Muscle of arm (tissue), 12 donors: ENCODE measurements around the gene LKAAEAR1. TPM values are rescaled to one million over a fixed set of nuclear protein-coding genes. Genes with fewer than 3 reads are reported as not detected.

Experiments used
- DNase-seq: peaks from one replicate; pipeline ENCODE4 v3.0.0-alpha.2; 2013
- polyA plus RNA-seq, 12 donors: library from polyadenylated mRNA; unstranded; fragments of 120-200 nt; gene quantifications; one replicate each; pipeline ENCODE4 v1.2.1, GENCODE V29; 2013; ENCODE audit not compliant: insufficient read length in 12 of 12

LKAAEAR1 gene
- polyA plus RNA-seq, 12 donors, result 0.16 to 0.44 (median 0.25) TPM; not detected in 8

DNA sequence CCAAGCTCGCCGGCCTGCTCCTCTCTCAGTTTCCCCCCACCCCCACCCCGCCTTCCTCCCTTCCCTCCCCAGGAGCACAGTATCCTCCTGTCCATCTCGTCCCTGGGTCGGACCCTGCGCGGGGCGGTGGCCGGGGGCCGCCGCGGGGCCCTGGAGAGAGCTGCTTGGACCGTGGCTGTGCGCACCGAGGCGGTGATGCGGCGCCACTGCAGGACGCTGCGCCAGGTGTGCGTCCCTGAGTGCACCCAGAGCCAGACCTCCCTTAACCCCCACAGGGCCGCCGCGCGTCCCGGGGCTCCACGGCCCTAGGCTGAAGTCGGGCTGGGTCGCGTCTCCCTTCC is 46.0 kb downstream of the LKAAEAR1 start:
- no peak for DNase-seq

DNA sequence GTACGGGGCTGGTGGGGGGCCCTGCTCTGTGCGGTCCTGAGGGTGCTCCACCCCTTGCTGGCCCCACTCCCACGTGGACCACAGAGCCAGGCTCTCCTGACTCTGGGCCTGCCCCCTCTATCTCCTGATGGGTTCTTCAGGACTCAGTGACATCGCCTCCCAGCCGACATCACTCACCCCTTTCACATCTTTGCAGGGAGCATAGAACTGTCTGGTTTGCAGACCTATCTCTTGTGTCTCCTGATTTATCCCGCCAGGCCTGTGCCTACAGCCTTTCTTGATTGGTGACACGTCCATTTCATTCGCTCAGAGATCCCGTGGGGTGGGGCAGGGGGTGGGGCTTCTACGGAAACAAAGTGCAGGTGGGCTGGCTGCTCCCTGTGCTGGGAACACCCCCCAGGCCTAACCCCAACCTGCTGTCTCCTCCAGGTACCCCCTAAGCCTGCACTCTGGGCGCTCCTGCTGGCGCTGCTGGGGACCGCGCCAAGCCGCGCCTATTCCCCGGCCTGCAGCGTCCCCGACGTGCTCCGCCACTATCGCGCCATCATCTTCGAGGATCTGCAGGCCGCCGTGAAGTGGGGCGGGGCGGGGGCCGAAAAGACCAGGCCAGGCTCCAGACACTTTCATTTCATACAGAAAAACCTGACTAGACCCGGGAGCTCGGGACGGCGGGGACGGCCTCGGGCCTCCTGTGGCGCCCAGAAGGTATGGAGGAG is 46.5 kb downstream of the LKAAEAR1 start:
- DNase-seq, result no peak

DNA sequence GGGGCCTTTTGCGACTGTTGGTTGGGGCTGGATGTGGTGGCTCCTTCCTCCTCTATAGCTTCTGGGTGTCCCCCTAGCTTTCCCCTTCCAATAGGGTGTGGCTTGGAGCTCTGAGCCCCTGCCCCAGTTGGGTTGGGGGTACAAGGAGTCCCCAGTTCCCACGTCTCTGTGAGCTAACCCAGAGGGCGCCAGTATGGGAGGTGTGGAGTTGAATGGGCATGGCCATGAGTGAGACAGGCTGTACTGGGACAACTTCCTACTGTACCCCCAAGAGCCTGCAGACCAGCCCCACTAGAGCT is 47.0 kb downstream of the LKAAEAR1 start:
- DNase-seq, result no peak

DNA sequence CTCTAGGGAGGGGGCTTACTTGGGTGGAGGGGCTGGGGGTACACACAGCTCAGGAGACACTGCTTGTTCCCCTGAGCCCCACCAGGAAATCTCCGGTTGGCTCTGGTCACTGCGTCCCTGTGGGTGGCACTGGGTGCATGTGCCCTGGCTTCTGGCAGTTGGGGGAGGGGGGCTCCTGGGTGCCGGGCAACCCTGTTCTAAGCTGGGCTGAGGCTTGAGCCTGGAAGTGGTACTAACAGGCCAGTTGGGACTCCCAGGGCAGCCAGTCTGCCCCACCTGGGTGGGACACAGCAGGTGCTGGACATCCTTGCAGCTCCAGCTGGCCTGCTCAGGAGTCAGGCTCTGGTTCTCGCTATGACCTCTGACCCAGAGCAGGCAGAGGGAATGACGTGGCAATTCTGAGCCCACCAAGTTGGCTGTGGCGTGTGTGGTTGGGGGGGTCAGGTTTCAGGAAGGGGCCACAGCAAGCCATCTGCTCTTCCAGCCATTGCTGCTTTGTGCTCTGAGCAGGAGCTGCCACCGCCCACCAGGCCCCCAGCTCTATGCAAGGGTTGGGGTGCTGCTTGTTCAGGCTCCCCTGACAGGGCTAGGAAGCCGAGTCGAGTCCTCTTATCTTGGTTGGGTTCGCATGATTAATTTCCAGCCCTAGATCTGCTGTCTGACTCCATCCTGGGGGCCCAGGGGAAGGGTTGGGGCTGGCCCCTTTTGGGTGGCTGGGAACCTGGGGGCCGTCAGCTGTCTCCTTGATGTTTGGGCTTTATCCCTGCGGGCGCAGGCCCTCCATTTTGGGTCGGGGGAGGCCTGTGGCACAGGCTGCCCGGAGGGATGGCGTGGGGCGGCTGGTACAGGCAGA is 47.6 kb downstream of the LKAAEAR1 start:
- no peak for DNase-seq

DNA sequence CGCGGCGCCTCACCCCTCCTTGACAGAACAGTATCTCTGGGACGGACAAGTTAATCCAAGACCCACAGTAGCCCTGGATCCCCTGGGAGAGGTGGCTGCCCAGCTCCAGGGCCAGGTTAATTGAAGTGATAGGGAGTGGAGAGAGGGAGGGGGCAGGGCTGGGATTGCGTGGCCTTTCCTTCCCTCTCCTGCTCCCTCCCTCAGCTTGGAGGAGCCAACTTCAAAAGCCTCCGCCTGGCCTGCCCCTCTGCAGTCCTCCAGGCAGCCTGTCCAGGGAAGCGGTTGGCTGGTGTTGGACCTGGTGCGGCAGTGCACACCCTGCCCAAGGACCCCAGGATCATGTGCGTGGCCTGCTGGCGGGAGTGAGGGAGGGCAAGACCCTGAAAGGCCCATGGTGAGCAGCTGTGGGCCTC is 48.3 kb downstream of the LKAAEAR1 start, which contains the start of gene C20orf204:
TSS of gene C20orf204 (plus strand) at position 250 of the 413 bp plus-strand sequence. CDS start at position 392, 142 bp downstream.
- no peak for DNase-seq

DNA sequence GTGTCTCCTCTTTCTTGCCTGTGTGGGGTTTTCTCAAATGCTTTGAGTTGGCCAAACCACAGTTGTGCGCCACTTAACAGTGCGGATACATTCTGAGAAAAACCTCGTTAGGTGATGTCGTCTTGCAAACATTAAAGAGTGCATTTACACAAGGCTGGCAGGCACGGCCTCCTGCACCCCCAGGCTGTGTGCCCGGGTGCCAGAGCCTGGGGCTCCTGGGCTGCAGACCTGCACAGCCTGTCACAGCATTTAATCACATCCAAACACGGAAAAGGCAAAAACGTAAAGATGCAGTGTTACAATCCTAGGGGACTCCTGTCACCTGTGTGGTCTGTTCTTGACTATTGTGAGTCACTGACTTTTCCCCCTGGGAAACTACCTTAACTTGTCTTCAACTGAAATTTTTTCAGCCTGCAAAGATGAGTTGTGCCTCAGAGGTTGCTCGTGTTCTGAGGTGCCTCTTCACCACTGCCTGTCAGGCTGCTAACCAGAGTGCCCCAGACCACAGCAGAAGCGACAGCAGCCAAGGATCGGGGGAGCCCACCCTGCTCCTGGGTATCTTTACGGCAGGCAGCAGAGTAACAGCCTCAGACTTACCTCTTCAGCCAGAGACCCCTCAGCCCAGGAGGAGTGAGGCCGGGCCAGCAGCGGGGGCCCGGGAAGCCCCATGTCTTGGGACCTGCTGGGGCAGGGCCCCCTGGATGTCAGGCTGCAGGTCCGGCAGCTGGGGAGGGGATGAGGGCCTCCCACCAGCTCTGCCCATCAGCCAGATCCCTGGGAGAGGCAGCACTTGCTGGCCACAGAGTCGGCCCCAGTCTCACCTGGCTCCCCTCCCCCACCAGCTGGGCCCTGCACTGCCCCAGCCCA is 48.9 kb downstream of the LKAAEAR1 start:
- DNase-seq, result no peak

DNA sequence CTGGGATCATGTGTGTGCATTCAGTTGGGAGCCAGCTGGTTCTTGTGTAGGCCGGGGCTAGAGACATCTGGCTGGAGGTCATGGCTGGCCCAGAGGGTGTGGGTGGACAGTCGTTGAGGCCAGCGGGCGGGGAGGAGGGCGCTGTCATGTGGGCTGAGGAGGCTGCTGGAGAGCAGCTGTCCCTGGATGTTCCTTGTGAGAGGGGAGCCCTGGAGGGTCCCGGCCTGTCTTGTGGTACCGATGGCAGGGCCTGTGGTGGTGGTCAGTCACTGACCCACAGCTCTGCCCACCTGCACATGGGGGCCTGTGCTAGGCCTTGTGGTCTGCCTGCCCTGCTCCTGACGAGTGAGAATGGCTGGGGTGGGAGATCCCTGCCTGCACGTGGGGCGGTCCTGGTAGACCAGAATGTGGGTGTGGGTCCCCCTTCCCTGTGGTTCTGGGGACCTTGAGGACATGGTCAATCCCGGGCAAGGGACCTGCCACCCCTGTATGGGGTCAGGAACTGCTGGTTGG is 50.2 kb downstream of the LKAAEAR1 start:
- DNase-seq, result no peak

Other genes starting within 250 kb of the LKAAEAR1 start
- gene ABHD16B, start 222.9 kb downstream of the LKAAEAR1 start, polyA plus RNA-seq, result not detected
- gene TPD52L2, start 219.1 kb downstream of the LKAAEAR1 start, polyA plus RNA-seq, result 10 to 100 TPM in 11 of 12 donors, not detected in 1; 69.3 to 87.5 (median 77.7) TPM
- gene DNAJC5, start 189.3 kb downstream of the LKAAEAR1 start, polyA plus RNA-seq, result 10 to 100 TPM in 11 of 12 donors, not detected in 1; 22.3 to 35.9 (median 29.6) TPM
- gene UCKL1, start 128.0 kb downstream of the LKAAEAR1 start, polyA plus RNA-seq, result 10 to 100 TPM in 11 of 12 donors, not detected in 1; 30.4 to 59.8 (median 44.2) TPM
- 10 to 100 TPM in 11 of 12 donors, not detected in 1; 17.8 to 29.2 (median 22.5) TPM for gene ZNF512B, start 114.5 kb downstream of the LKAAEAR1 start, polyA plus RNA-seq
- 1 to 10 TPM in 11 of 12 donors, not detected in 1; 1.8 to 9.9 (median 2.5) TPM for gene SAMD10, start 104.8 kb downstream of the LKAAEAR1 start, polyA plus RNA-seq
- gene PRPF6, start 103.3 kb downstream of the LKAAEAR1 start, polyA plus RNA-seq, result 10 to 100 TPM in 11 of 12 donors, not detected in 1; 39.8 to 62.5 (median 50.7) TPM
- 1 to 10 TPM in 3 of 12 donors, under 1 TPM in 8, not detected in 1; 0.50 to 4.1 (median 0.78) TPM for gene C20orf204, start 48.2 kb downstream of the LKAAEAR1 start, polyA plus RNA-seq
- 10 to 100 TPM in 4 of 12 donors, 1 to 10 TPM in 7, not detected in 1; 5.8 to 19.3 (median 7.9) TPM for gene SOX18, start 34.8 kb downstream of the LKAAEAR1 start, polyA plus RNA-seq
- gene TCEA2, start 21.2 kb downstream of the LKAAEAR1 start, polyA plus RNA-seq, result 10 to 100 TPM in 11 of 12 donors, not detected in 1; 35.5 to 59.2 (median 42.4) TPM
- gene RGS19, start 4.9 kb downstream of the LKAAEAR1 start, polyA plus RNA-seq, result 10 to 100 TPM in 2 of 12 donors, 1 to 10 TPM in 9, not detected in 1; 3.9 to 19.6 (median 5.0) TPM
- 1 to 10 TPM in 5 of 12 donors, under 1 TPM in 5, not detected in 2; 0.82 to 1.5 (median 1.0) TPM for gene OPRL1, start 4.3 kb downstream of the LKAAEAR1 start, polyA plus RNA-seq
- not detected for gene NPBWR2, start 23.2 kb upstream of the LKAAEAR1 start, polyA plus RNA-seq
- gene MYT1, start 80.1 kb upstream of the LKAAEAR1 start, polyA plus RNA-seq, result under 1 TPM in 10 of 12 donors, not detected in 2; 0.04 to 0.32 (median 0.11) TPM
- gene PCMTD2, start 171.3 kb upstream of the LKAAEAR1 start, polyA plus RNA-seq, result 100 to 1,000 TPM in 1 of 12 donors, 10 to 100 TPM in 10, not detected in 1; 52.1 to 123 (median 80.1) TPM